Astrocyte (in vitro differentiated cells and primary cell): ENCODE results near the gene SDE2. TPM values are rescaled to one million over a fixed set of nuclear protein-coding genes. Genes with fewer than 3 reads are reported as not detected.
"Not testable (repeated sequence)": the region's sequence is repeated elsewhere in the genome, so short reads cannot be mapped to it uniquely, and the experiment has no call there.

ENCODE experiments used
- DNase-seq: peaks from one replicate; pipeline ENCODE4 v3.0.0-alpha.2; 2010; ENCODE audit warnings: low read depth
- FAIRE-seq: peaks from 2 replicates; lab custom pipeline; 2011; peaks lifted over from hg19 to GRCh38; lab: Jason Lieb, UNC
- H2AFZ ChIP-seq: 2 replicates; pipeline ENCODE4 v1.6.0; 2012; ENCODE audit warnings: low read depth, low read length, inconsistent platforms
- H3K27ac ChIP-seq: 2 replicates; pipeline ENCODE4 v1.5.1; 2011; ENCODE audit warnings: low read depth, low read length, inconsistent platforms
- H3K27me3 ChIP-seq: 2 replicates; pipeline ENCODE4 v1.6.0; 2011; ENCODE audit warnings: low read length, inconsistent platforms; ENCODE audit not compliant: insufficient read depth
- H3K36me3 ChIP-seq: 2 replicates; pipeline ENCODE4 v1.5.1; 2011; ENCODE audit warnings: low read length, inconsistent platforms; ENCODE audit not compliant: insufficient read depth
- H3K4me1 ChIP-seq: 2 replicates; pipeline ENCODE4 v1.5.1; 2011; ENCODE audit warnings: low read length, inconsistent platforms; ENCODE audit not compliant: insufficient read depth
- H3K4me2 ChIP-seq: 2 replicates; pipeline ENCODE4 v1.6.0; 2012; ENCODE audit warnings: low read length, inconsistent platforms
- H3K4me3 ChIP-seq: 2 replicates; pipeline ENCODE4 v1.5.1; 2011; ENCODE audit warnings: low read depth, mild to moderate bottlenecking, low read length, inconsistent platforms; ENCODE audit not compliant: insufficient read depth
- H3K79me2 ChIP-seq: 2 replicates; pipeline ENCODE4 v1.6.0; 2012; ENCODE audit warnings: mild to moderate bottlenecking, low read length, inconsistent platforms; ENCODE audit not compliant: insufficient read depth
- H3K9ac ChIP-seq: 2 replicates; pipeline ENCODE4 v1.6.0; 2012; ENCODE audit warnings: mild to moderate bottlenecking, low read length, inconsistent platforms
- H3K9me3 ChIP-seq: 2 replicates; pipeline ENCODE4 v1.5.1; 2012; ENCODE audit warnings: low read depth, mild to moderate bottlenecking, low read length, inconsistent platforms; ENCODE audit not compliant: insufficient read depth
- H4K20me1 ChIP-seq: 2 replicates; pipeline ENCODE4 v1.6.0; 2012; ENCODE audit warnings: low read length, inconsistent platforms; ENCODE audit not compliant: insufficient read depth
- H3K27ac Mint-ChIP-seq: one replicate; pipeline ENCODE4 v1.8.0; 2021; ENCODE audit warnings: mild to moderate bottlenecking, mixed read lengths; ENCODE audit not compliant: unreplicated experiment
- H3K27me3 Mint-ChIP-seq: one replicate; pipeline ENCODE4 v1.8.0; 2021; ENCODE audit warnings: low read depth, mixed read lengths; ENCODE audit not compliant: unreplicated experiment
- H3K36me3 Mint-ChIP-seq: one replicate; pipeline ENCODE4 v1.8.0; 2021; ENCODE audit warnings: low read depth, mixed read lengths; ENCODE audit not compliant: unreplicated experiment
- H3K4me1 Mint-ChIP-seq: one replicate; pipeline ENCODE4 v1.8.0; 2021; ENCODE audit warnings: low read depth, mixed read lengths; ENCODE audit not compliant: unreplicated experiment
- H3K4me3 Mint-ChIP-seq: one replicate; pipeline ENCODE4 v1.8.0; 2021; ENCODE audit warnings: mild to moderate bottlenecking, moderate library complexity, mixed read lengths; ENCODE audit not compliant: unreplicated experiment
- H3K9me3 Mint-ChIP-seq: one replicate; pipeline ENCODE4 v1.8.0; 2021; ENCODE audit warnings: mild to moderate bottlenecking, mixed read lengths; ENCODE audit not compliant: unreplicated experiment
- CTCF ChIP-seq: IDR thresholded peaks from 2 replicates; pipeline ENCODE4 v1.5.1; 2011; ENCODE audit warnings: low read depth, mild to moderate bottlenecking, inconsistent platforms, low read length, moderate library complexity; ENCODE audit not compliant: insufficient read depth
- EZH2 ChIP-seq: IDR thresholded peaks from 2 replicates; pipeline ENCODE4 v1.6.1; 2012; ENCODE audit warnings: mild to moderate bottlenecking, low read length, inconsistent platforms; ENCODE audit not compliant: insufficient read depth
- total RNA-seq: library from RNA; stranded (reverse); gene quantifications from 2 replicates; pipeline ENCODE4 v1.2.1, GENCODE V29; 2021

The SDE2 gene
- total RNA-seq, 1 donor from 2014 or later, result 25.3 TPM

- H3K4me2 ChIP-seq, result no peak overlapping the region
- no peak for TF ChIP-seq CTCF
- TF ChIP-seq EZH2, result no peak
- Mint-ChIP-seq H3K27ac (no peak overlapping the region), H3K36me3 (peaks cover 5% of the 10 kb centered on the region), H3K9me3 (peaks cover 7% of the 10 kb centered on the region), H3K27me3 (peaks cover 1% of the 10 kb centered on the region), H3K4me3 (no peak overlapping the region), H3K4me1 (peaks cover 4% of the 10 kb centered on the region)
- no peak overlapping the region for H3K4me3 ChIP-seq
- DNase-seq, result no peak
- no peaks in the 10 kb centered on the region for H4K20me1 ChIP-seq
- no peaks in the 10 kb centered on the region for H3K4me1 ChIP-seq
- no peak for FAIRE-seq
- H3K9ac ChIP-seq, result no peak overlapping the region
- no peaks in the 10 kb centered on the region for H3K36me3 ChIP-seq
- no peaks in the 10 kb centered on the region for H3K9me3 ChIP-seq
- no peaks in the 10 kb centered on the region for H3K79me2 ChIP-seq
- no peaks in the 10 kb centered on the region for H3K27me3 ChIP-seq
- no peak overlapping the region for H3K27ac ChIP-seq
- H2AFZ ChIP-seq, result no peak overlapping the region
Measured at GRCh38 chr1:225973158-225973557, 26.0 kb downstream of the SDE2 start.

- TF ChIP-seq EZH2 (no peak), CTCF (no peak)
- Mint-ChIP-seq H3K4me3 (no peak overlapping the region), H3K4me1 (peaks cover 4% of the 10 kb centered on the region), H3K27me3 (peaks cover 1% of the 10 kb centered on the region), H3K27ac (no peak overlapping the region), H3K9me3 (peaks cover 7% of the 10 kb centered on the region), H3K36me3 (peaks cover 5% of the 10 kb centered on the region)
- H2AFZ ChIP-seq, result no peak overlapping the region
- no peak overlapping the region for H3K4me2 ChIP-seq
- no peak for DNase-seq
- no peaks in the 10 kb centered on the region for H3K79me2 ChIP-seq
- FAIRE-seq, result no peak
- no peak overlapping the region for H3K9ac ChIP-seq
- H4K20me1 ChIP-seq, result no peaks in the 10 kb centered on the region
- H3K4me3 ChIP-seq, result no peak overlapping the region
- no peaks in the 10 kb centered on the region for H3K27me3 ChIP-seq
- H3K27ac ChIP-seq, result no peak overlapping the region
- no peaks in the 10 kb centered on the region for H3K4me1 ChIP-seq
- H3K36me3 ChIP-seq, result no peaks in the 10 kb centered on the region
- H3K9me3 ChIP-seq, result no peaks in the 10 kb centered on the region
Measured at GRCh38 chr1:225972344-225973152, 26.6 kb downstream of the SDE2 start.

GRCh38 chr1:225970592-225971157 is 28.5 kb downstream of the SDE2 start:
- H3K27ac ChIP-seq, H3K4me3 Mint-ChIP-seq, H3K27ac Mint-ChIP-seq, H3K27me3 Mint-ChIP-seq, H3K9ac ChIP-seq, H3K36me3 ChIP-seq, H3K79me2 ChIP-seq, H3K4me1 ChIP-seq, FAIRE-seq, H2AFZ ChIP-seq, H3K9me3 Mint-ChIP-seq, DNase-seq, H4K20me1 ChIP-seq, H3K27me3 ChIP-seq, H3K9me3 ChIP-seq, H3K4me1 Mint-ChIP-seq, H3K36me3 Mint-ChIP-seq, H3K4me2 ChIP-seq, H3K4me3 ChIP-seq: not testable (repeated sequence)

- FAIRE-seq, result not testable (repeated sequence)
Measured at GRCh38 chr1:225969751-225970150, 29.4 kb downstream of the SDE2 start.

More at GRCh38 chr1:225969751-225970150, 29.4 kb downstream of the SDE2 start:
- not testable (repeated sequence) for H3K27me3 ChIP-seq, H3K27ac Mint-ChIP-seq, H2AFZ ChIP-seq, H3K36me3 Mint-ChIP-seq, H3K4me3 ChIP-seq, H3K4me2 ChIP-seq, H3K4me3 Mint-ChIP-seq, DNase-seq, H3K9ac ChIP-seq, H3K36me3 ChIP-seq, H3K4me1 Mint-ChIP-seq, H4K20me1 ChIP-seq, H3K4me1 ChIP-seq, H3K9me3 Mint-ChIP-seq, H3K9me3 ChIP-seq, H3K27ac ChIP-seq, H3K27me3 Mint-ChIP-seq, H3K79me2 ChIP-seq
